PC-9 (cell line): ENCODE results near the gene WNT10A. TPM values are rescaled to one million over a fixed set of nuclear protein-coding genes. Genes with fewer than 3 reads are reported as not detected.

Source experiments
- BruUV-seq: library from RNA; stranded (reverse); fragments of 400-500 nt; replicated peaks from 2 replicates; lab custom pipeline; 2021; lab: Mats Ljungman, UMichigan
- CTCF ChIA-PET: fragments of 300-600 bp; sonication (Branson Sonifier 250); formaldehyde crosslinking; loops from one replicate; lab custom pipeline; 2022; ENCODE audit warnings: antibody characterized with exemption; lab: Charles Lee
- POLR2A ChIA-PET: fragments of 300-600 bp; sonication (Branson Sonifier 250); formaldehyde crosslinking; loops from one replicate; lab custom pipeline; 2022; ENCODE audit warnings: antibody characterized with exemption; ENCODE audit not compliant: unreplicated experiment; lab: Charles Lee
- DNase-seq, 2 experiments: peaks; one replicate each; pipeline versions ENCODE4 v3.0.0 to v3.0.0-alpha.2; 2015 to 2022; ENCODE audit warnings: mixed read lengths in 1 of 2
- H2AFZ ChIP-seq: fragments of 200-600 bp; sonication (generic); 2 replicates; pipeline ENCODE4 v1.8.1; 2017; ENCODE audit warnings: antibody characterized with exemption
- H3F3A ChIP-seq: fragments of 200-600 bp; sonication (generic); 2 replicates; pipeline ENCODE4 v1.8.1; 2017; ENCODE audit warnings: antibody characterized with exemption, mild to moderate bottlenecking, low read depth; ENCODE audit not compliant: insufficient read depth
- H3K27ac ChIP-seq: fragments of 200-600 bp; sonication (generic); 2 replicates; pipeline ENCODE4 v1.6.1; 2016; ENCODE audit warnings: mixed run types
- H3K27me3 ChIP-seq: fragments of 200-600 bp; sonication (generic); 2 replicates; pipeline ENCODE4 v1.6.1; 2016; ENCODE audit warnings: low read depth, mixed run types; ENCODE audit not compliant: insufficient read depth
- H3K36me3 ChIP-seq: fragments of 200-600 bp; sonication (generic); 2 replicates; pipeline ENCODE4 v1.6.1; 2016; ENCODE audit warnings: low read depth, mixed run types
- H3K4me1 ChIP-seq: fragments of 200-600 bp; sonication (generic); replicated peaks from 2 replicates; pipeline ENCODE4 v1.6.1; 2016; ENCODE audit warnings: mixed run types; ENCODE audit not compliant: insufficient read depth
- H3K4me2 ChIP-seq: fragments of 200-600 bp; sonication (generic); 2 replicates; pipeline ENCODE4 v1.6.1; 2017; ENCODE audit warnings: mixed run types
- H3K4me3 ChIP-seq: fragments of 200-600 bp; sonication (generic); 2 replicates; pipeline ENCODE4 v1.6.1; 2016; ENCODE audit warnings: mixed run types
- H3K79me2 ChIP-seq: fragments of 200-600 bp; sonication (generic); 2 replicates; pipeline ENCODE4 v1.6.1; 2017; ENCODE audit warnings: low read depth, mixed run types
- H3K9me2 ChIP-seq: fragments of 200-600 bp; sonication (generic); 2 replicates; pipeline ENCODE4 v1.8.1; 2017; ENCODE audit warnings: mild to moderate bottlenecking; ENCODE audit not compliant: insufficient read depth
- H3K9me3 ChIP-seq: fragments of 200-600 bp; sonication (generic); 2 replicates; pipeline ENCODE4 v1.8.1; 2016; ENCODE audit warnings: low read depth; ENCODE audit not compliant: insufficient read depth
- H4K20me1 ChIP-seq: fragments of 200-600 bp; sonication (generic); 2 replicates; pipeline ENCODE4 v1.8.1; 2017; ENCODE audit not compliant: insufficient read depth
- EZH2 ChIP-seq: fragments of 200-600 bp; sonication (generic); IDR thresholded peaks from 2 replicates; pipeline ENCODE4 v1.8.0; 2017; ENCODE audit warnings: antibody characterized with exemption, low read depth
- intact Hi-C: fragments of 100-400 bp; cut with micrococcal nuclease; formaldehyde crosslinking; loops from one replicate; pipeline ENCODE4 v1.10.0; 2022; ENCODE audit not compliant: unreplicated experiment
- total RNA-seq: library from RNA; stranded (reverse); gene quantifications from 2 replicates; pipeline ENCODE4 v1.2.3, GENCODE V29; 2021
- TF ChIP-seq, protein P1 (sequence below): fragments of 200-600 bp; sonication (generic); conservative IDR thresholded peaks from 2 replicates; pipeline ENCODE4 v1.6.1; 2017; ENCODE audit warnings: mixed run types, antibody characterized with exemption, mild to moderate bottlenecking, moderate library complexity

WNT10A gene
- total RNA-seq, 1 experiment from 2014 or later = 1.2 TPM

DNA sequence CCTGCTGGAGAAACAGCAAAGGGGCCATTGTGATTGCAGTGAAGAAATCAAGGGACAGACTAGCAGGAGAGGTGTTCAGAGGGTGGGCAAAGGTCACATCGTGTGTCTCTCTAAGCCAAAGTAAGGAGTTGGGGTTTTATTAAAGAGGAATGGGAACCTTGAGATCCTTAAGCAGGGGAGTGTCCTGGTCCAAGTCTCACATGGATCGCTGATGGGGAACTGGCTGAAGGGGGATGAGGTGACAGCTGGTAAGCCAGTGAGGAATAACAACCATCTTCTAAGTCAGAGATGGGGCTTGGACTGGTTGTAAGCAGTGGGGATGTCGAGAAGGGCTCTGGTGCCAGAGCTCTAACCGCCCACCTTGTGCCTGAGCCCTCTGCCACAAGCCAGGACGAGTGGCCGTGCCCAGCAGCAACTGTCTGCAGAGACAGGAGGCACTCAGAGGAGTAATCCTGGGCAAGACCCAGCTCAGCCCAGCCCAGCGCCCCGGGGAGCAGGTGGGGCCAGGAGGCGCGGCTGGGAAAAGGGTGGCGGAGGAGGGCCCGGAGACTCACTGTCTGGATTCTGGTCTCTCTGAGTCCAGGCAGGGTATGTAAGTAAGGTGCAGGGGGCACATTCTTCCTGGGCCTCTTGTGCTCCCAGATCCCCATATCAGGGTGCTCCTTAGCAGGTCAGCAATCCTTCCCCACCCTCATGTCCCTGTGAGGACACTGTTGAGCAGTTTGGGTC is 13.7 kb downstream of the WNT10A start:
- H3K4me2 ChIP-seq = peak overlapping the region; percentile 87
- no peaks in the 10 kb centered on the region for H3K79me2 ChIP-seq
- no peaks in the 10 kb centered on the region for H3K9me2 ChIP-seq
- CTCF ChIA-PET = interaction anchor here (0.7 to 1.5 kb wide), 2 partner anchors 18 to 374 kb away, joined by 3 to 5 read pairs; no protein-coding TSS in a partner anchor
- H4K20me1 ChIP-seq = no peaks in the 10 kb centered on the region
- intact Hi-C loops = loop anchor here (2.0 to 10.0 kb wide), 2 partner anchors 380 to 596 kb away; partner anchors contain the start of gene DNAJB2
- H3K4me1 ChIP-seq = peaks cover 52% of the 10 kb centered on the region
- H3F3A ChIP-seq = peaks cover 41% of the 10 kb centered on the region
- no peaks in the 10 kb centered on the region for H3K27me3 ChIP-seq
- H3K27ac ChIP-seq = peak overlapping the region; percentile 87
- H3K4me3 ChIP-seq = peak overlapping the region; percentile 53; the same call in 1 of the 2 replicates
- no peaks in the 10 kb centered on the region for H3K36me3 ChIP-seq
- TSS peak; percentile 62 for BruUV-seq
- POLR2A ChIA-PET = interaction anchor here (0.6 to 1.4 kb wide), 5 partner anchors 13 to 601 kb away, joined by 3 to 8 read pairs (median 4); no protein-coding TSS in a partner anchor
- DNase-seq = peak; percentile 56 to 82
- TF ChIP-seq, protein P1, sequence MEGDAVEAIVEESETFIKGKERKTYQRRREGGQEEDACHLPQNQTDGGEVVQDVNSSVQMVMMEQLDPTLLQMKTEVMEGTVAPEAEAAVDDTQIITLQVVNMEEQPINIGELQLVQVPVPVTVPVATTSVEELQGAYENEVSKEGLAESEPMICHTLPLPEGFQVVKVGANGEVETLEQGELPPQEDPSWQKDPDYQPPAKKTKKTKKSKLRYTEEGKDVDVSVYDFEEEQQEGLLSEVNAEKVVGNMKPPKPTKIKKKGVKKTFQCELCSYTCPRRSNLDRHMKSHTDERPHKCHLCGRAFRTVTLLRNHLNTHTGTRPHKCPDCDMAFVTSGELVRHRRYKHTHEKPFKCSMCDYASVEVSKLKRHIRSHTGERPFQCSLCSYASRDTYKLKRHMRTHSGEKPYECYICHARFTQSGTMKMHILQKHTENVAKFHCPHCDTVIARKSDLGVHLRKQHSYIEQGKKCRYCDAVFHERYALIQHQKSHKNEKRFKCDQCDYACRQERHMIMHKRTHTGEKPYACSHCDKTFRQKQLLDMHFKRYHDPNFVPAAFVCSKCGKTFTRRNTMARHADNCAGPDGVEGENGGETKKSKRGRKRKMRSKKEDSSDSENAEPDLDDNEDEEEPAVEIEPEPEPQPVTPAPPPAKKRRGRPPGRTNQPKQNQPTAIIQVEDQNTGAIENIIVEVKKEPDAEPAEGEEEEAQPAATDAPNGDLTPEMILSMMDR = no peak
- TF ChIP-seq EZH2 = no peak
- no peak overlapping the region for H2AFZ ChIP-seq
- H3K9me3 ChIP-seq = no peaks in the 10 kb centered on the region

DNA sequence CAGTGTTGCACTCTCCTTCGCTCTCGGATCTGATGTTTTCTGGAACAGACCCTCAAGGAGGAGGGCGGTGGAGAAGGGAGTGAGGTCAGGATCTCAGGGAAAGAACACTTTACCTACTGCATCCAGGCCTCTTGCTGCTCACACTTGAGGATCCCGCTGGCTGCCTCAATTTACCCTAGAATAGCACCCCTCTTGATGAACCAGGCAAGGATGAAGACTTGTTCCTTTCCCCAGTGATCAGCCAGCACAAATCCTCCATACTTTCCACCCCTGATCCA is 14.2 kb downstream of the WNT10A start:
- CTCF ChIA-PET = interaction anchor here (1.5 kb wide), 1 partner anchor 19 kb away, joined by 5 read pairs; no protein-coding TSS in a partner anchor
- no peaks in the 10 kb centered on the region for H3K9me2 ChIP-seq
- DNase-seq = no peak

DNA sequence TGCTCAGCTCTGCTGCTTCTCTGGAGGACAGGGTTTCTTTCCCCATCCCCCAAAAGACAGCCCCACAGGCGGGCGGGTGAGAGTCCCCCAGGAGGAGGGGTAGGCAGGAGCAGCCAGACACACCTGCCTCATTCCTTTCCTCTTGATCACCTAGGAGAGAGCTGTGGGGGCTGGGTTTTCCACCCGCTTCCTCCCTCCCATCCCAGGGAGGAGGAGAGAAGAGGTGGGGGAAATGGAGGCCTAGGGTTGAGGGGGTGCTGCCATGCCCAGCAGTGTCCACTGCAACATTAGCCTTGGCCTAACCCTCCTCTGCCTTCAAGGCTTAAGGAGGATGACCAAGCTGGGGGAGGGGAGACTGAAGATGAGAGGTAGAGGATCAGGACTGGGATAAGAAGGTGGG is 14.7 kb downstream of the WNT10A start:
- peak overlapping the region; percentile 59; the same call in 1 of the 2 replicates for H3K4me3 ChIP-seq
- intact Hi-C loops = loop anchor here (2.0 to 10.0 kb wide), 4 partner anchors 163 to 597 kb away; partner anchors contain the start of genes BCS1L, DNAJB2 and ZNF142

More for the DNA sequence above, 14.2 kb downstream of the WNT10A start:
- Histone ChIP-seq H3F3A (peaks cover 41% of the 10 kb centered on the region), H3K4me1 (peaks cover 52% of the 10 kb centered on the region), H2AFZ (no peak overlapping the region), H3K36me3 (no peaks in the 10 kb centered on the region), H3K27ac (peak overlapping the region; percentile 87), H3K27me3 (no peaks in the 10 kb centered on the region), H3K4me2 (peak overlapping the region; percentile 87), H3K4me3 (peak overlapping the region; percentile 53; the same call in 1 of the 2 replicates), H4K20me1 (no peaks in the 10 kb centered on the region), H3K9me3 (no peaks in the 10 kb centered on the region), H3K79me2 (no peaks in the 10 kb centered on the region)
- TSS peak; percentile 81 for BruUV-seq
- POLR2A ChIA-PET = interaction anchor here (0.7 to 1.4 kb wide), 2 partner anchors 107 to 571 kb away, joined by 4 to 6 read pairs; no protein-coding TSS in a partner anchor
- intact Hi-C loops = loop anchor here (2.0 to 10.0 kb wide), 4 partner anchors 163 to 596 kb away; partner anchors contain the start of genes BCS1L, DNAJB2 and ZNF142
- TF ChIP-seq EZH2 = no peak
- TF ChIP-seq, protein P1 = no peak

More for the DNA sequence above, 14.7 kb downstream of the WNT10A start:
- CTCF ChIA-PET = interaction anchor here (0.6 kb wide), 1 partner anchor 8 kb away, joined by 4 read pairs; no protein-coding TSS in a partner anchor
- H3K27ac ChIP-seq = peak overlapping the region; percentile 87
- no TSS peak for BruUV-seq
- POLR2A ChIA-PET = interaction anchor here (0.5 to 1.4 kb wide), 6 partner anchors 14 to 1232 kb away, joined by 3 to 7 read pairs (median 4); no protein-coding TSS in a partner anchor
- H3K79me2 ChIP-seq = no peaks in the 10 kb centered on the region
- peaks cover 41% of the 10 kb centered on the region for H3F3A ChIP-seq
- H3K36me3 ChIP-seq = no peaks in the 10 kb centered on the region
- no peak overlapping the region for H2AFZ ChIP-seq
- no peaks in the 10 kb centered on the region for H4K20me1 ChIP-seq
- no peak for TF ChIP-seq EZH2
- TF ChIP-seq, protein P1 = no peak
- peak overlapping the region; percentile 87 for H3K4me2 ChIP-seq
- DNase-seq = peak; percentile 67 to 82
- no peaks in the 10 kb centered on the region for H3K27me3 ChIP-seq
- no peaks in the 10 kb centered on the region for H3K9me2 ChIP-seq
- H3K9me3 ChIP-seq = no peaks in the 10 kb centered on the region
- H3K4me1 ChIP-seq = peaks cover 52% of the 10 kb centered on the region
